Activated CD8-positive, alpha-beta memory T cell treated with anti-CD3 and anti-CD28 coated beads, Interleukin-2, amount 50 U/mL, for 1 hour (primary cell): ENCODE results near the gene PDE2A.

Experiments used
- DNase-seq: peaks from one replicate; pipeline ENCODE4 v3.0.0-alpha.2; 2020; ENCODE audit errors: extremely low read depth

The PDE2A gene

DNA sequence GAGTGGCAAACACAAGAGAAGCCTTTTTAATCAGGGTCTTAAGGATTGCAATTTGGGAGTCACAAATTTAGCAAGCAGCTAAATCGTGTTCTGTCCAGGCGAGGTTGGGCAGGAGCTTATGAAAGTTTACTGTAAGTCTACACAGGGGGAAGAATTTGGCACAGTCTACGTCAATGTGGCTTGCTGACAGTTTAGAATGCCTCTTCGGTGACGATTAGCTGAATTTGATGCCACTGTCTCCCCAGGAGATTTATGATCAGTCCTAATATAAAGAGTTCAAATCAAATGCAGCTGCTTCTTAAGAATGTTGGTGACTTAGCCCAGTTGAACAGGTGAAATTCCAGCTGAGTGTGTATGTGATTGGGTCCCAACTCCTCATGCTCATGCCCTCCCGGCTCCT, 125.8 kb downstream of the PDE2A start:
- DNase-seq: no peak

DNA sequence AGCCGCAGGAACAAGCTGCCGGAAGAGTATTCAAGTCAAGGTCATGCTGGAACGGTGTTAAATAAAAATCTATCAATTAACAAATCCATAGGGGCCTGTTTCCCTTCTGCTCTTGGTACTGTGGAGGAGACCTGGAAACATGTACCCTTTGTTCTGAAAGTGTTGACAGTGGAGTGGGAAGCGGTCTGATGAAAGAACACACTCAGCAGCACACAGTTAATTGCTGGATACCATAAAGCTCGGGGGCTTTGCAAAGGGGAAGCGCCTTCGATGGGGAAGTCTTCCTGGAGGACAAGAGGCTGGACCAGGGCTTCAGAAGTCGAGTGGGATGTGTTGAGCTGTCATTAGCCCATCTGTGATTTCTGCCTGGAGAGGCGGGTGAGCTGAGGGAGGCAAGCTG, 127.4 kb downstream of the PDE2A start:
- DNase-seq: no peak

DNA sequence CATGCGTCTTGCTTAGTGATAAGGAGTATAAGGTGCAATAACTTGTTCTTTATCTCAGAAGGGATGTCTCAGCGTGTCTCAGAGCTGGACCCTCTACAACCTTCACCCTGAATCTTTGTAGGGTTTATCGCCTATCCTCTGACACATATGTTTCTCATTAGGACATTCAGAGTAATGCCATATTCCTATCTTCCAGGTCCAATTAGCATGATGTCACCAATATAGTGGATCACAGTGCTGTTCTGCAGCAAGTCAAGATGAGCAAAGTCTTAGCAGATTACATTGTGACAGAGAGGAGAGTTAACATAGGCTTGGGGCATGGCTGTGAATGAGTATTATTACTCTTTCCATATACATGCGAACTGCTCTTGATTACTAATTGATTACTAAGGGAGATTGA, 129.6 kb downstream of the PDE2A start:
- no peak for DNase-seq

DNA sequence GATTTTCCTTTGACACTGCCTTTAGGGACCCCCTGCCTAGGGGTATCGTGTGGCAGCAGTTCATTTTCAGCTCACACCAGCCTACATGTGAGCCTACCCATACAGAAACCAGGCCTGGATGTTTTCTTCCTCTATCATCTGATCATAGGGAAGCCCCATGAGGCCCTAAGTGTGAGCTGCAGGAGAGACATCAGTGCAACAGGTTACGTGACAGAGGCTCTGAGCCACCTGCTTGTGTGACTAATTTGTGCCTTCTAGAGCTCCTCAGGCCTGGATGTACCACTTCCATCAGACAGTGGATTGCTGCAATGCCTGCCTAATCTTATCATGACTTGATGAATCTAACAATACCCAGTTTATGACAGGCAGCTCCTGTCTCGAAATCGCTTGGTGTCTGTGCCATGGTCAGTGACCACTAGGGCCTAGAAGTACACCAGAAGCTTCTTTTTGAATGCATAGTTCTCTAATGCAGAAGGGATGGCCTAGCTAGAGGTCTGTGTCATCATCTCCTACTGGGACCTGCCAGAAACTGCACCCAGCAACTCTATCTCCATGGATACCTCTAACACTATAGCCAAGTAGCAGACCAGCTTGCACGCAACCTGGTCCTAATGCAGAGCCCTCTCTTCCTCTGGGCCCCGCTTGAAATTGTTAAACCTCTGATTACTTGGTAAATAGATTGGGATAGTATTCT, 130.2 kb downstream of the PDE2A start:
- no peak for DNase-seq

DNA sequence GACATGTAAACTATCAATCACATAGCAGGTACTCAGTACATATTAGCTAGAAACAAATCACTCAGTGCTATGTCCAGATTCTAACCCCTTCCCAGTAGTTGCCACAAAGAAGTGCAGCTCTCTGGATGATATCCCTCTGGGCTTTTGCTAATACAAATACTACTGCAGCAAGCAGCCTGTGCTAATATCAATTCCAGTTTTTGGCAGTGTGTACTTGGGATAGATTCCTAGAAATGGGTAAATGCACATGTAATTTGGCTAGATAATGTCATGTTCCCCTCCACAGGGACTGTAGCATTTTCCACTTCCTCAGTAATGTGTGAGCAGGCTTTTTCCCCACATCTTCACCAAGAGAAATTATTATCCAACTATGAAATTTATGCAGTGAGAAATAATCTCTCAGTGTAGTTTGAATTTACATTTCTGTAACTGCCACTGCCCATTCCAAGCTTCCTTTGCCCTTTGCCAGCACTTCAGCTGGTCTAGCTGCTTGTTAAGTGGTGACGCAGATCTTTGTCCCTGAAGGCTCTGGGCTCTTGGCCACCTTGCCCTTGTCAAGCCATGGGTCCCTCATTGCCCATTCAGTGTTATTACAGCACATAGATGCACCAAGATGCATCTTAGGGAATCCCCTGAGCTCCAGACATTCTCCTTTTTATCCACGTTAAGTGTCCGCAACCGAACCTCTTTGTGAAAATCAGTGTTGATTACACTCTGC, 132.8 kb downstream of the PDE2A start:
- no peak for DNase-seq

- no peak for DNase-seq
Observed at GRCh38 chr11:72537051-72537450, 137.2 kb downstream of the PDE2A start.

DNA sequence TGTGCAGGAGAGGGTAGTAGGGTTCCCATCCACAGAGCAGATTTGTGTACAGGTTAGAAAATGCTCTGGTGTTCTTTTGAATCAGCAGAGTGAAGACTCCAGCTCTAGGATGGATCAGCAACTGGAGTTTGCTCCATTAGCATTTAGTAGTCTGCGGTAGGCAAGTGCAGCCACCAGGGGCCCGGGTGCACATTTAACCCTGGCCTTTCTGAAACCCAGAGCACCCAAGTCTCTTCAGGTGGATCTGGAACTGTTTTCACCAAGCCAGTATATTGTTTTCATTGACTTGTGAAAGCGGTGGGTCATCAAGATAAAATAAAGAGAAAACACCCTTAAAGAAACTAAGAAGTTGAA, 139.1 kb downstream of the PDE2A start:
- no peak for DNase-seq

GRCh38 chr11:72534371-72535193, 139.6 kb downstream of the PDE2A start:
- no peak for DNase-seq

DNA sequence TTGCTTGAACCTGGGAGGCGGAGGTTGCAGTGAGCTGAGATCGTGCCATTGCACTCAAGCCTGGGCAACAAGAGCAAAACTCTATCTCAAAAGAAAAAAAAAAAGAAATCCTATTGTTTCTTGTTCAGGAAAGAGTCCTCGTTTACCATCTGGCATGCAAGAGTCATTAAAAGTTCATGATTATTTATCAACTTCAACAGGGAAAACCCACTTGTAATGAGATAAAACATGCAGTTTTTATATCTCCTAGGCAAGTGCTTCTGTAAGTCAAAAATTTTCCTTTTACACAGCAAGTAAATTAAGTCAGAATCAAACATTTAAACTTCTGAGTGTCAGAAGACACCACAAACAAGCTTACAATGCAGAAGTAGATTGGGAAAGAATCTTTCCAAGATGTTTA, 145.2 kb downstream of the PDE2A start:
- no peak for DNase-seq

DNA sequence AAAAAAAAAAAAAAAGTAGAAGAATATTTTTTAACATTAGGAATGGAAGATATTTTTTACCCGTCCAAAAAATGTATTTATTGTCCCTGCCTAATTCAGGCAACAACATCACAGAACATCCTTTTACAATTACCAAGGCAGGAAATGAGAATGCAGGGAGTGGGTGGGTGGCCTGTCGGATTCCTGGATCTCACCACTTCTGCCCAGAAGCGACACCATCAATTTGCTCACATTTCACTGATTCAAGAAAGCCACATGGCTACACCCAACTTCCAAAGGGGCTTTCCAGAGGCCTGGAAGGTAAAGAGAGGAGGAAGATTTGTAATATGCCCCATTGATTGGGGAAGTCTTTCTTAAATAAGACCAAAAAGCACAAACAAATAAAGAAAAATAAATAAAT, 146.1 kb downstream of the PDE2A start:
- no peak for DNase-seq
